Effector memory CD8-positive, alpha-beta T cell (primary cell): ENCODE measurements around the gene HLA-DPA1.
"Not testable (repeated sequence)": the region's sequence is repeated elsewhere in the genome, so short reads cannot be mapped to it uniquely, and the experiment has no call there.

Experiments
- ATAC-seq: fragments of 150-1000 bp; cut with Tn5 transposase; replicated peaks from 2 replicates; pipeline ENCODE4 v1.10.0; 2021; ENCODE audit warnings: mild to moderate bottlenecking, moderate library complexity
- DNase-seq, 3 experiments: peaks; one replicate each; pipeline ENCODE4 v3.0.0; 2021
- H3K27ac Mint-ChIP-seq, 2 donors: one replicate each; pipeline ENCODE4 v1.8.0; 2022; ENCODE audit warnings: mild to moderate bottlenecking in 2 of 2, mixed read lengths in 2 of 2, moderate library complexity in 2 of 2
- H3K27me3 Mint-ChIP-seq, 2 donors: one replicate each; pipeline ENCODE4 v1.8.0; 2022; ENCODE audit warnings: mixed read lengths in 2 of 2
- H3K36me3 Mint-ChIP-seq: one replicate; pipeline ENCODE4 v1.8.0; 2022; ENCODE audit warnings: mild to moderate bottlenecking, moderate library complexity, mixed read lengths; ENCODE audit not compliant: insufficient read depth
- H3K4me1 Mint-ChIP-seq, 2 donors: one replicate each; pipeline ENCODE4 v1.8.0; 2022; ENCODE audit warnings: low read depth in 2 of 2, mixed read lengths in 2 of 2
- H3K4me3 Mint-ChIP-seq, 2 donors: one replicate each; pipeline ENCODE4 v1.8.0; 2022; ENCODE audit warnings: mild to moderate bottlenecking in 2 of 2, mixed read lengths in 2 of 2, moderate library complexity in 2 of 2
- H3K9me3 Mint-ChIP-seq, 2 donors: one replicate each; pipeline ENCODE4 v1.8.0; 2022; ENCODE audit warnings: mixed read lengths in 2 of 2

HLA-DPA1 gene

DNA sequence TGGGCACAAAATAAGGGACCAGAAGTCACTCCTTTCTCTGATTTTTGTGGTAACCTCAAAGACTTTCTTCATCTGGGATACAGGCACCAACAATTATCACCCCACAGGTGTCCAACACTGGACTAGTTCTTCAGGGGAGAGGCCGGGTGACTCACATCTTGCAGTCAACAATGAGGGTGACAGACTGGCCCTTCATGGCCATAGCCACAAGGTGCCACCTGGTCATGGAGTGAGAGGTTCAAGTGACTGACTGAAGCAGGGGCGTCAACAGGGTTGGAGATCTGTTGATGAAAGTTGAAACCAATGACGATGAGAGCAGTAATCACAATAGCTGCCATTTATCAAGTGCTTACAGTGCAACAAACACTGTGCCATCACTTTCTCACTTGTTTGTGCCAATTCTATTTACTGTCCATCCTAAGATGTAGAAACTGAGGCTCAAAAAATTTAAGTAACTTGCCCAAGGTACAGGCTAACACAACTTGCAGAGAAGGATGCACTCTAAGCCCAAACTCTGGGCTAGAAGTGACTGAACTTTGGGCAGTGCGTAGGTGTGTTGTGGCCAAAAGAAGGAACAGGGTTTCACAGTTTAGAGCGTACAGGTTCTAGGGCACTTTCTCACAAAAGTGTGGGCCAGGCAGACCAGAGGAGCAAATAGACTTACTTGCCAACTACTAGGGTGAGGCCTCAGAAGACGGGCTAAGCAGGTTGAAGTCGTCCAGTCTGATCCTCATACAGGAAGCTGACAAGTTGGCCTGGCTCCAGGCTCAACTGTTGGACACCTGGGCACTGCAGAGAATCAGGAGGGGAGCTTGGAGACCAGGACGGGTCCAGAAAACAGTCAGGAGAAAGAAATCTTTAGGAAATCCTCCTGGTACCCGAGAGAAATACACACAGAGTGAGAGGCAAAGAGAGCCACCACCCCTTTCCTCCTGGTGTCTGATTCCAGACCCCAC is 32.7 kb upstream of the HLA-DPA1 start:
- ATAC-seq = no peak
- Mint-ChIP-seq H3K4me1 (no peaks in the 10 kb centered on the region), H3K27me3 (peaks cover 56 to 80% of the 10 kb centered on the region in 2 donors), H3K27ac (no peak overlapping the region), H3K9me3 (peaks cover 2 to 5% of the 10 kb centered on the region in 2 donors), H3K4me3 (no peak overlapping the region), H3K36me3 (no peaks in the 10 kb centered on the region)
- no peak for DNase-seq

DNA sequence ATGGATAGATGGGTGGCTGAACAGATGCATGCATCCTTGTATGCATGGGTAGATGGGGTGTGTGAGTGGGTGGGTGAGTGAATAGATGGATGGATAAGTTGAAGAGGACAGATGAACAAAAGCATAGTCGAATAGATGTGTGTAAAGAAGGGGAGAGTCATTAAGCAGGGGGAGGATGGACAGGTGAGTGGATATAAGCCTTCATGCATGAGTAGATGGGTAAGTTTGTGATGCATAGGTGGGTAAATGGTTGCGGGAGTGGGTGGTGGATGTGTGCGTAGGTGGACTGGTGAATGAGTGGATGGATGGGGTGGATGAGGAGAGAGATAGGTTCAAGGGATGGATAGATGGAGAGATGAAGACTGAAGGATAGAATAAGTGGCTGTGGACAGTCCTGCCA is 31.9 kb upstream of the HLA-DPA1 start:
- Mint-ChIP-seq H3K27me3 (peaks cover 50 to 73% of the 10 kb centered on the region in 2 donors), H3K36me3 (peaks cover 3% of the 10 kb centered on the region), H3K9me3 (peaks cover 4 to 5% of the 10 kb centered on the region in 2 donors), H3K4me1 (no peaks in the 10 kb centered on the region), H3K27ac (no peak overlapping the region), H3K4me3 (no peak overlapping the region)
- DNase-seq (no peak), ATAC-seq (no peak)

DNA sequence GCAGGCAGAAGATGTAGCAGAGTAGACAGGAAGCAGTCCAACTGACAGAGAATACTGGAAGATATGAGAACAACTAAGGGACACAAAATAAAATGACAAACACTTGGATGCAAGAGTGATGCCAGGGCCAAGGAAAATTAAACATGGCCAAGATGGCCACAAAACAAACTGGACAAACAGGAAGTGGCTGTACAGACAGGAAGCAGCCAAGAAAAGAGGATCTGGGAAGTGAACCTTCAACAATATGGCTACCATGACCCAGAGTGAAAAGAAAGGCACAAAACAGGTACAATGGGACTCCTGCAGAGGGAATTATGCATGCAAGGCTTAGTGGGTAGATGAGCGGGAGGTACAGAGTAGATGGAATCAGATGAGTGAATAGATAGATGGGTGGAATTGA is 31.4 kb upstream of the HLA-DPA1 start:
- Mint-ChIP-seq H3K9me3 (peaks cover 4 to 6% of the 10 kb centered on the region in 2 donors), H3K27ac (no peak overlapping the region), H3K27me3 (peaks cover 46 to 68% of the 10 kb centered on the region in 2 donors), H3K36me3 (peaks cover 3% of the 10 kb centered on the region), H3K4me3 (no peak overlapping the region), H3K4me1 (no peaks in the 10 kb centered on the region)
- ATAC-seq = no peak
- no peak for DNase-seq

DNA sequence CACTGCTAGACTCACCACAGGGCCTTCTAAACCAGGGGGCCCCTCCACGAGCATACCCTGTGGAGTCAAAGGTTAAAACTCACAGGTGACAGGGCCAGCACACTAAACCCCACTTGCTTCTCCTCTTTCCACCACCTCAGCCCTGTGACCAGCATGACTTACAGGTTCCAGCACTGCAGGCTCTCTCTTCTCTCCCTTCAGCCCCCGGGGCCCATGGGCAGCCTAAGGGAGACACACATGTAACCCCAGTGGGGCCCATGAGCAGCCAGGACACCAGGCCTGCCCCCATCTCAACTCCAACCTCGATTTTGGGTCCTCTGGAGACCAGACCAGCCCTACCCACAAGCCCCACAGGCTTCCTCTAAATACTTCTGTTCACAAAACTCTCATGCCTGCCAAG is 30.3 kb upstream of the HLA-DPA1 start:
- Mint-ChIP-seq H3K27me3 (peaks cover 44 to 68% of the 10 kb centered on the region in 2 donors), H3K27ac (no peak overlapping the region), H3K9me3 (peaks cover 7 to 15% of the 10 kb centered on the region in 2 donors), H3K36me3 (peaks cover 3% of the 10 kb centered on the region), H3K4me3 (no peak overlapping the region), H3K4me1 (no peaks in the 10 kb centered on the region)
- DNase-seq (no peak), ATAC-seq (no peak)

DNA sequence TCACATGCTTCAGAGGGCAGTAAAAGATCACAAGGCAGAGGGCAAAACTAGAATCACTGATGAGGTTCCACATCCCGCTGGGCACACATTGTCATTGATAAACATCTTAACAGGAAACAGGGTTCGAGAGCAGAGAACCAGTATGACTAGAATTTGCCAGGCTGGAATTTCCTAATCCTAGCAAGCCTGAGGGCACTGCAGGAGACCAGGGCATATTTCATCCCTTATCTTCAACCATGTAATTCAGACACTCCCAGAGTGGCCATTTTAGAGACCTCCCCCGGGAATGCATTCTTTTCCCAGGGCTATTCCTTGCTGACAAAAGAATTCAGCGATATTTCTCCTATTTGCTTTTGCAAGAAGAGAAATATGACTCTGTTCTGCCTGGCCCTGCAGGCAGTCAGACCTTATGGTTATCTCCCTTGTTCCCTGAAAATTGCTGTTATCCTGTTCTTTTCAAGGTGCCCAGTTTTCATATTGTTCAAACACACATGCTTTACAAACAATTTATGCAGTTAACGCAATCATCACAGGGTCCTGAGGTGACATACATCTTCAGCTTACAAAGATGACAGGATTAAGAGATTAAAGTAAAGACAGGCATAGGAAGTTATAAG is 27.8 kb upstream of the HLA-DPA1 start:
- not testable (repeated sequence) for H3K4me1 Mint-ChIP-seq, H3K36me3 Mint-ChIP-seq, H3K27ac Mint-ChIP-seq, H3K4me3 Mint-ChIP-seq, DNase-seq, ATAC-seq
- H3K9me3 Mint-ChIP-seq = peaks cover 10 to 15% of the 10 kb centered on the region in 2 donors
- H3K27me3 Mint-ChIP-seq = peaks cover 50 to 72% of the 10 kb centered on the region in 2 donors

DNA sequence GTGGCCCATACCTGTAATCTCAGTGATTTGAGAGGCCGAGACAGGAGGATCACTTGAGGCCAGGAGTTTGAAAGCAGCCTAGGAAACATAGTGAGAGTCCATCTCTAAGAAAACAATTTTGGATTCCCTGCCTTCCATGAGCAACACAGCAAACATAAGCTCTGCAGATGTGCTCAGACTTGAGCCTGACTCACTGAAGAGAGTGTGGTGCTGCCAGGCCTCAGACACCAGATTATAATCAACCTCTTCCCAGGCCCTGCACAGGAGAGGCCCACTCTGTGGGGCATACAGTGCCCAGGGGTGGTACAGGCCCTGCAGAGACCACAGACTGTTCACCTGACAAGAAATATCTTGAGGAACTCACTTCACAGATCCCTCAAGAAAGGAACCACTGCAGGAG is 22.2 kb upstream of the HLA-DPA1 start:
- Mint-ChIP-seq H3K4me3 (no peak overlapping the region), H3K36me3 (peaks cover 1% of the 10 kb centered on the region), H3K4me1 (peaks cover 0 to 5% of the 10 kb centered on the region in 2 donors), H3K27me3 (peaks cover 41 to 59% of the 10 kb centered on the region in 2 donors), H3K9me3 (peaks cover 5 to 10% of the 10 kb centered on the region in 2 donors), H3K27ac (no peak overlapping the region)
- ATAC-seq = no peak
- no peak for DNase-seq

DNA sequence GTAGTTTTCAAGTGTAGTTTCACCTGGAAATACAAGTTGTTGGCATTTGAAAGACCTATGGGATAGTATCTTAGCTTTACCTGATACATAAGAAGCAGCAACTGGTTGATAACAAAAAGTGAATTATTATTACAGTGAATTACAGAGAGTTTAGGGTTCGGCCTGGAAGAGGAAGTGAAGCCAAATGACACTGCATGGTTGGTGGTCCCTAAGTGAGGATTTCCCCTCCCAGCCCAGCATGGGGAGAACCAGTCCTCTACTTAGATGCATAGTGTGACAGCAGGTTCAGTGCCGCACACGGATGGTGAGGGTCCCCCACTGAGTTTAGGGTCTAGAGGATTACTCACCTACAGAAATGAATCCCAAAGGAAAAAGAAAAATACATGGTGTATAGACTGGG is 20.4 kb upstream of the HLA-DPA1 start:
- DNase-seq (no peak), ATAC-seq (no peak)
- no peak overlapping the region for H3K27ac Mint-ChIP-seq
- no peaks in the 10 kb centered on the region for H3K36me3 Mint-ChIP-seq
- no peak overlapping the region for H3K4me3 Mint-ChIP-seq
- peaks cover 0 to 5% of the 10 kb centered on the region in 2 donors for H3K4me1 Mint-ChIP-seq
- peaks cover 36 to 49% of the 10 kb centered on the region in 2 donors for H3K27me3 Mint-ChIP-seq
- peaks cover 0 to 3% of the 10 kb centered on the region in 2 donors for H3K9me3 Mint-ChIP-seq

DNA sequence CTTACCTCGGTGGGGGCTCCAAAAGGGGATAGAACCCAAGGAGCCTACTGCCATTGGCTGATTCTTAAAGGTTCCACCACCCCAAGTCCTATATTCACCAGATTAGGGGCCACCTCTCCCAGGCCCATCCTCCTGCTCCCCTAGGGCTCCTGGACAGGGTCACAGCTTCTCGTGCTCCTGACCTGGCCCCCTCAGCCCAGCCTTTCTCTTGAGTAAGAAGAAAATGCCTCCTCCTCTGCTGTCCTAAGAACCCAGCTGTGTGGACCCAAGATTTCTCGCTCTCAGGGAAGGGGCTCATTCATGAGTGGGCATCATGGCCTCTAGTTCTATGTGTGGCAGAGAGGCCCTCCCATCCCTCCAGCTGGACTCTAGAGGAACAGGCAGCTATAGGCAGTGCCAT is 18.9 kb upstream of the HLA-DPA1 start:
- Mint-ChIP-seq H3K27me3 (peaks cover 24 to 34% of the 10 kb centered on the region in 2 donors), H3K4me1 (peaks cover 0 to 5% of the 10 kb centered on the region in 2 donors), H3K27ac (no peak overlapping the region), H3K36me3 (peaks cover 10% of the 10 kb centered on the region), H3K9me3 (no peaks in the 10 kb centered on the region), H3K4me3 (no peak overlapping the region)
- DNase-seq (no peak), ATAC-seq (no peak)

DNA sequence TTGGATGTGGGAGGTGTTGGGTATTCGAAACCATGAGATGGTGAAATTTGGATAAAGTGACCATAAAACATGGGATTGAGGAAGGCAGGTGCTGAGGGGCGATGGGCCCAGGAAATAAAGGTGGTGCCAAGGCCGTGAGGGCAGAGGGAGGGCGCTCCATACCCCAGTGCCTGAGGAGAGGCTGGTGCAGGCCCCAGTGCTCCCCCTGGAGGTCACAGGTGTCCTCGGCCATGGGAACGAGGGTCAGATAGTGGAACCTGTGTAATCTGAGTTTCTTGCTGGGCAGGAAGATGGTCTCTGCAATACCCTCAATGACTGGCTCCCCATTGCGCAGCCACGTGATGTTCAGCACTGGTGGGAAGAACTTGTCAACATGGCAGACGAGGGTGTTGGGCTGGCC is 18.5 kb upstream of the HLA-DPA1 start:
- H3K27ac Mint-ChIP-seq = peak overlapping the region; percentile 69 to 72
- ATAC-seq (peak; percentile 72), DNase-seq (peak; percentile 33 to 65 (median 37))
- peaks cover 19 to 31% of the 10 kb centered on the region in 2 donors for H3K27me3 Mint-ChIP-seq
- H3K4me3 Mint-ChIP-seq = no peak overlapping the region
- peaks cover 13% of the 10 kb centered on the region for H3K36me3 Mint-ChIP-seq
- H3K9me3 Mint-ChIP-seq = no peaks in the 10 kb centered on the region
- peaks cover 0 to 5% of the 10 kb centered on the region in 2 donors for H3K4me1 Mint-ChIP-seq

DNA sequence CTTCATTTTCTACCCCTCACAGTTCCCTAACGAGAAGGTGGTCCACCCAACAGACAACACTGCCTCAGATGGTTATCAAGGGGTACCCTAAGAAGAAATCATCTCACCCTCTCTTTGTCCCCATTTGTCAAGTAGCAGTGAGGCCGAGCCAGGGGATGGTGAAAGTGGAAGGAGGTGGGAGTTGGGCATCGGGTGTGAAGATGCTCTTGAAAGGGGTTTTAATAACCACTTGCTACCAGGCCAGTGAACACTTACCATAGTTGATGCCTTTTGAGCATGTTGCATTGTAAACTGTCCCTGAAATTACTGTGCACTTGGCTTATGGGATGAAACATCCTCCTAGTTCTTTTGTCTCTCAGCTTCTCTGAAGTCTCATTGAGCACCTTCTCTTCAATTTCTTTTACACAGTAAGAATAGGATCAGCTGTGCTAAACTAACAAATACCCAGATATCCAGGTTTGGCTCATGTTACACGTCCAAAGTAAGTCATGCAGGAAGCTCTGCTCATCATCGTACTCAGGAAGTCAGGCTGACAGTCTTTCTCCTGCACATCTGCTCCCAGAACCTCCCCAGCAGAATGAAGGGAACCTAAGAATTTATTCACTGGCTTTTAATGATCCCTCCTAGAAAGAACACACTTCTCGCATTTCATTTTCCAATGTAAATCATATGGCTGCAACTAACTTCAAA is 15.6 kb upstream of the HLA-DPA1 start:
- Mint-ChIP-seq H3K4me1 (peaks cover 0 to 5% of the 10 kb centered on the region in 2 donors), H3K4me3 (no peak overlapping the region), H3K36me3 (peaks cover 41% of the 10 kb centered on the region), H3K9me3 (no peaks in the 10 kb centered on the region), H3K27me3 (peaks cover 0 to 2% of the 10 kb centered on the region in 2 donors), H3K27ac (peak overlapping the region in 1 of 2 donors; percentile 50)
- ATAC-seq (no peak), DNase-seq (no peak)

DNA sequence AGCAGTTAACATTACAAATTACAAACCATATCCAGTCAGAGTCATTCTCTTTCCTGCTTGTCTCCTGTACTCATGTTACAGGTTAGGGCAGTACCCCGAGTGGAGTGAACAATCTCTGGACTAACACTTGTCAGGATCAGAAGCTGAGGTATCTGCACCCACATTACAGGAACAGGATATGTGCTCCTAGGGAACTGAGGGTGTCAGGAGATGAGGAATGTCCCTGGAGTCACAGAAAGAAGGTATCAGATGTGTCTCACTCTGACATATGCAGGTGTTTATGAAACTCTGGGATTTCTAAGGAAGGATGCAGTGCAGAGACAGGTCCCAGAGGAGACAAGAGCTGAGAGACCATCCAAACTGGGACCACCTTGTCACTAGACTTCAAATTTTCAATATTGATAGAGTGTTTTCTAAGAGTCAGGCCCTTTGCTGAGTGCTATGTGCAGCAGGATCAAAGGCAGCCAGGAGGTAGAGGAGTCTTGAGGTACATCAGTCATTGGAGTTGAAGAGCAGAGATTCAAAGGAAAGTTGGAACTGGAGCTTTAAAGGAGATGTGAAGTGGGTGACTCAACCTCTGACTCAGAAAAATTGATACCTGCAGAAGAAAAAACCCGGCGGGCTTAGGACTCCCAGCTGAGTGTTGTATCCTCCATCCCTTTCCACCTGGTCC is 14.9 kb upstream of the HLA-DPA1 start:
- DNase-seq = no peak
- H3K36me3 Mint-ChIP-seq = peaks cover 47% of the 10 kb centered on the region

DNA sequence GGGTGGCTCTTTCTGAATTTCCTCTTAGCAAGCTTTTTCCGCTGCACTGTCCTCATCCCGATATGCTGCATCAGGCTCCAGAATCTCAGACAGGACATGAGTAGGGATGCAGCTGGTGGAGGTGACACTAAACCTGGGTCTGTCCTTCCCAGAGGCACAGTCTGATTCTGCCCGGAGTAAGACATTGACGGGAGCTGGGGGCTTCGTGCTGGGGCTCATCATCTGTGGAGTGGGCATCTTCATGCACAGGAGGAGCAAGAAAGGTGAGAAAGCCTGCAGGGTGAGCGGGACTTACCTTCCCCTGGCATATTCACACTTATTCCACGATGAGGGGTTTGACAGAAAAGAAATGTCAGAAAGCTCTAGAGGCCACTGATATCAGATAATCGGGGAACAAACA is 12.2 kb upstream of the HLA-DPA1 start:
- H3K27ac Mint-ChIP-seq = no peak overlapping the region
- peaks cover 21 to 26% of the 10 kb centered on the region in 2 donors for H3K4me1 Mint-ChIP-seq
- ATAC-seq = no peak
- no peaks in the 10 kb centered on the region for H3K27me3 Mint-ChIP-seq
- H3K36me3 Mint-ChIP-seq = peaks cover 66% of the 10 kb centered on the region
- no peaks in the 10 kb centered on the region for H3K9me3 Mint-ChIP-seq
- no peak for DNase-seq
- no peak overlapping the region for H3K4me3 Mint-ChIP-seq

More for the DNA sequence above, 14.9 kb upstream of the HLA-DPA1 start:
- H3K27me3 Mint-ChIP-seq = no peaks in the 10 kb centered on the region
- no peak overlapping the region for H3K4me3 Mint-ChIP-seq
- H3K27ac Mint-ChIP-seq = peak overlapping the region; percentile 50 to 59
- peaks cover 0 to 5% of the 10 kb centered on the region in 2 donors for H3K4me1 Mint-ChIP-seq
- H3K9me3 Mint-ChIP-seq = no peaks in the 10 kb centered on the region
- no peak for ATAC-seq

DNA sequence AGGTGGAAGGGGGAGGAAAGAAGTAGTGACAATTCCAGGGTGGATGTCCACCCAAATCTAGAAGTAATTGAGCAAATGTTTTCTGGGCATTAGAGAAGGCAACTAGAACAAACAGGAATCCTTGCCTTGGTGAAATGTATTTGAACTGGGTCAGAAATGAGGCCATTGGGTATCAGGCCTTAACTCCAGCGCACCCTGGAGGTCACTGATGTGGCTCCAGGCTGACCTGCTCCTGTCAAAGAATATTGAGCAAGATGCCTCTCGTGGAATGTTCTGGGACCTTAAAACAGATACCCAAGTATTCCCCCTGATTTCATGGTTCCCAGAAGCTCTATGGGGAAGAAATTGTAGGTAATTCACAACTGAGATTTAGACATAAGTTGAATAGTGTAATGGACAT is 9.3 kb upstream of the HLA-DPA1 start:
- ATAC-seq (peak; percentile 80), DNase-seq (no peak)
- Mint-ChIP-seq H3K27me3 (no peaks in the 10 kb centered on the region), H3K27ac (peak overlapping the region; percentile 61 to 84), H3K36me3 (peaks cover 71% of the 10 kb centered on the region), H3K9me3 (no peaks in the 10 kb centered on the region), H3K4me1 (peaks cover 39 to 52% of the 10 kb centered on the region in 2 donors), H3K4me3 (no peak overlapping the region)
